GM23338 (cell line): ENCODE measurements around the gene COL4A2. TPM values are rescaled to one million over a fixed set of nuclear protein-coding genes. Genes with fewer than 3 reads are reported as not detected.

Source experiments
- ATAC-seq: fragments of 200-7000 bp; cut with Tn5 transposase; 3 replicates; pipeline ENCODE4 v1.9.1; 2020
- DNase-seq: peaks from one replicate; pipeline ENCODE4 v3.0.0-alpha.2; 2015; ENCODE audit warnings: low spot score
- H2AFZ ChIP-seq: fragments of 200-600 bp; sonication (generic); 2 replicates; pipeline ENCODE4 v1.8.0; 2016; ENCODE audit warnings: antibody characterized with exemption, mild to moderate bottlenecking, moderate library complexity
- H3F3A ChIP-seq: fragments of 200-600 bp; sonication (generic); replicated peaks from 2 replicates; pipeline ENCODE4 v1.8.0; 2017; ENCODE audit warnings: antibody characterized with exemption, mixed run types, low read depth
- H3K27ac ChIP-seq: fragments of 200-600 bp; sonication (generic); 2 replicates; pipeline ENCODE4 v1.6.1; 2016; ENCODE audit warnings: low read depth
- H3K27me3 ChIP-seq: fragments of 200-600 bp; sonication (generic); 2 replicates; pipeline ENCODE4 v1.8.0; 2016; ENCODE audit warnings: mild to moderate bottlenecking, mixed run types, moderate library complexity; ENCODE audit not compliant: insufficient read depth
- H3K36me3 ChIP-seq: fragments of 200-600 bp; sonication (generic); 2 replicates; pipeline ENCODE4 v1.8.0; 2016; ENCODE audit warnings: mild to moderate bottlenecking; ENCODE audit not compliant: insufficient read depth
- H3K4me1 ChIP-seq: fragments of 200-600 bp; sonication (generic); 2 replicates; pipeline ENCODE4 v1.8.0; 2016; ENCODE audit warnings: mild to moderate bottlenecking, moderate library complexity; ENCODE audit not compliant: insufficient read depth
- H3K4me2 ChIP-seq: fragments of 200-600 bp; sonication (generic); 2 replicates; pipeline ENCODE4 v1.7.1; 2017; ENCODE audit warnings: mixed run types
- H3K4me3 ChIP-seq: fragments of 200-600 bp; sonication (generic); 2 replicates; pipeline ENCODE4 v1.6.1; 2016; ENCODE audit warnings: mixed run types
- H3K79me2 ChIP-seq: fragments of 200-600 bp; sonication (generic); replicated peaks from 2 replicates; pipeline ENCODE4 v1.8.0; 2017; ENCODE audit warnings: mild to moderate bottlenecking; ENCODE audit not compliant: insufficient read depth
- H3K9me2 ChIP-seq: fragments of 200-600 bp; sonication (generic); 2 replicates; pipeline ENCODE4 v1.8.0; 2017; ENCODE audit not compliant: insufficient read depth
- H4K20me1 ChIP-seq: fragments of 200-600 bp; sonication (generic); replicated peaks from 2 replicates; pipeline ENCODE4 v1.8.0; 2017; ENCODE audit warnings: mild to moderate bottlenecking; ENCODE audit not compliant: insufficient read depth
- H3K27ac Mint-ChIP-seq: 2 replicates; pipeline ENCODE4 v1.8.0; 2020; ENCODE audit warnings: inconsistent platforms, mild to moderate bottlenecking, moderate library complexity, mixed read lengths
- H3K27me3 Mint-ChIP-seq: 3 replicates; pipeline ENCODE4 v1.8.0; 2022; ENCODE audit warnings: low read depth, mild to moderate bottlenecking, moderate library complexity, mixed read lengths, inconsistent platforms; ENCODE audit not compliant: insufficient read depth, poor library complexity
- H3K36me3 Mint-ChIP-seq: 3 replicates; pipeline ENCODE4 v1.8.0; 2021; ENCODE audit warnings: low read depth, mild to moderate bottlenecking, inconsistent platforms, moderate library complexity, mixed read lengths
- H3K4me1 Mint-ChIP-seq: 3 replicates; pipeline ENCODE4 v1.8.0; 2020; ENCODE audit warnings: mild to moderate bottlenecking, inconsistent platforms, mixed read lengths
- H3K4me3 Mint-ChIP-seq: 3 replicates; pipeline ENCODE4 v1.8.0; 2021; ENCODE audit warnings: moderate library complexity, mild to moderate bottlenecking, inconsistent platforms, mixed read lengths
- H3K9me3 Mint-ChIP-seq: 3 replicates; pipeline ENCODE4 v1.8.0; 2020; ENCODE audit warnings: moderate library complexity, mild to moderate bottlenecking, inconsistent platforms, mixed read lengths
- CREB1 ChIP-seq: fragments of 250-450 bp; sonication (Bioruptor Pico); IDR thresholded peaks from 2 replicates; pipeline ENCODE4 v1.5.0; 2020; ENCODE audit warnings: low read depth, mild to moderate bottlenecking, moderate library complexity
- EZH2phosphoT487 ChIP-seq: fragments of 200-600 bp; sonication (generic); IDR thresholded peaks from one replicate; pipeline ENCODE4 v1.8.1; 2018; ENCODE audit warnings: antibody characterized with exemption; ENCODE audit not compliant: unreplicated experiment
- JUNB ChIP-seq: IDR thresholded peaks from one replicate; pipeline ENCODE4 v1.6.1; 2016; ENCODE audit warnings: antibody characterized with exemption; ENCODE audit not compliant: unreplicated experiment
- NANOG ChIP-seq: IDR thresholded peaks from 2 replicates; pipeline ENCODE4 v1.6.1; 2016; ENCODE audit warnings: antibody characterized with exemption, borderline replicate concordance
- STAT1 ChIP-seq: IDR thresholded peaks from one replicate; pipeline ENCODE4 v1.6.1; 2016; ENCODE audit warnings: antibody characterized with exemption; ENCODE audit not compliant: unreplicated experiment
- ZNF114 ChIP-seq: fragments of 250-450 bp; sonication (Bioruptor Pico); IDR thresholded peaks from 2 replicates; pipeline ENCODE4 v1.5.0; 2020; ENCODE audit warnings: mild to moderate bottlenecking, moderate library complexity
- polyA plus RNA-seq: library from polyadenylated mRNA; unstranded; fragments of >200 nt; fragmentation: Nextera tagmentation; extraction: Ambion mirVana; gene quantifications from 2 replicates; pipeline ENCODE4 v1.2.1, GENCODE V29; 2016
- total RNA-seq: library from RNA; depleted of rRNA; stranded (reverse); fragments of >200 nt; shearing (Covaris generic); gene quantifications from 2 replicates; pipeline ENCODE4 v1.2.3, GENCODE V29; 2014
- TF ChIP-seq, protein P1 (sequence below), 2 experiments: fragments of 200-600 bp in 1 of 2; sonication (generic) in 1 of 2; conservative IDR thresholded peaks; 2 replicates each; pipeline versions ENCODE4 v1.5.1 to v1.6.1; 2016 to 2017; ENCODE audit warnings: antibody characterized with exemption in 2 of 2, low read depth in 2 of 2, mild to moderate bottlenecking in 2 of 2, moderate library complexity in 1 of 2
- TF ChIP-seq, protein P2 (sequence below): fragments of 250-450 bp; sonication (Bioruptor Pico); IDR thresholded peaks from 2 replicates; pipeline ENCODE4 v1.5.0; 2020; ENCODE audit warnings: mild to moderate bottlenecking, moderate library complexity
- TF ChIP-seq, protein P3 (sequence below): IDR thresholded peaks from 2 replicates; pipeline ENCODE4 v1.6.1; 2016; ENCODE audit warnings: antibody characterized with exemption

COL4A2 gene
- total and polyA plus RNA-seq, 2 experiments from 2014 or later, result 37.4 to 131 TPM

DNA sequence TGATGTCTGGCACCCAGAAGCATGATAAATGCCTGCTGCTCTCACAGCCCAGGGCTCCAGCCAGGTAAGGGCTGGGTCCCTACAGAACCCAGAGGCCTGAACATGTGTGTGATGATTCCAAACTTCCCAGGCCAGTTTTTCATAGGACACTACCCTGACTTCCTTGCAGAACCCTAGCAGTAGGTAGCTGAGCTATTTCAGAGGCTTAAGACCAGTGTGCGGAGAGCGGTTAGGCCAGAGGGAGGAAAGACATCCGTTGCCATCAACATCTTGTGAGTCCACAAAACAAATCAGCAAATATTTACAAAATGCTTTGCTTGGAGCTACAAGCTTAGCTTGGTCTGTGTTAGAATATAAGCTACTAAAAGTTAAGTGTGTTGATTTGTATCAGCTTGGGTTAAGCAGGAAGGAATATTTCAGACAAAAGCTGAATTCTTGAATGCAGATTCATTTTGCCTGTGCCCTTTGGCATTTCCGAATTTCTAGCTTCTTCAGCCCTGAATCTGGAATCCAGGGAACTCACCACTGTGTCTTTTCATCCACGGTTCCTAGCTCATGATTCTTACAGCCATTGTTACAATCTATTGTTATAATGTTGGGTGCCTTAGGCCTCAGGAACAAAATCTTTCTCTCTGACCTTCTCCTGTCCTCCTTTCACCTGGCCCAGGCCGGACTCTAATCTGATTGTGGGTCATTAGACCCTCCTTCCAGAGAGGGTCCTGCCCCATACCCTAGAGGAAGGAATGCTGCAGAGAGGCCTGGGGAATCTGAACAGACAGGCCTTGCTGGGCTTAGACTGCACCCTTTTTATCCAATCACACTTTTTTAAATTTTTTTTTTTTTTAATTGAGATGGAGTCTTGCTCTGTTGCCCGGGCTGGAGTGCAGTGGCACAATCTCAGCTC is 242.1 kb downstream of the COL4A2 start:
- H3K79me2 ChIP-seq, result peaks cover 83% of the 10 kb centered on the region
- H3K36me3 Mint-ChIP-seq, result peaks cover 12% of the 10 kb centered on the region
- H3K4me3 Mint-ChIP-seq, result no peak overlapping the region
- H3K27me3 ChIP-seq, result no peaks in the 10 kb centered on the region
- no peaks in the 10 kb centered on the region for H3F3A ChIP-seq
- TF ChIP-seq EZH2phosphoT487 (no peak), STAT1 (no peak), CREB1 (CRISPR knock-in tag) (no peak), ZNF114 (no peak), JUNB (no peak)
- TF ChIP-seq, protein P1, sequence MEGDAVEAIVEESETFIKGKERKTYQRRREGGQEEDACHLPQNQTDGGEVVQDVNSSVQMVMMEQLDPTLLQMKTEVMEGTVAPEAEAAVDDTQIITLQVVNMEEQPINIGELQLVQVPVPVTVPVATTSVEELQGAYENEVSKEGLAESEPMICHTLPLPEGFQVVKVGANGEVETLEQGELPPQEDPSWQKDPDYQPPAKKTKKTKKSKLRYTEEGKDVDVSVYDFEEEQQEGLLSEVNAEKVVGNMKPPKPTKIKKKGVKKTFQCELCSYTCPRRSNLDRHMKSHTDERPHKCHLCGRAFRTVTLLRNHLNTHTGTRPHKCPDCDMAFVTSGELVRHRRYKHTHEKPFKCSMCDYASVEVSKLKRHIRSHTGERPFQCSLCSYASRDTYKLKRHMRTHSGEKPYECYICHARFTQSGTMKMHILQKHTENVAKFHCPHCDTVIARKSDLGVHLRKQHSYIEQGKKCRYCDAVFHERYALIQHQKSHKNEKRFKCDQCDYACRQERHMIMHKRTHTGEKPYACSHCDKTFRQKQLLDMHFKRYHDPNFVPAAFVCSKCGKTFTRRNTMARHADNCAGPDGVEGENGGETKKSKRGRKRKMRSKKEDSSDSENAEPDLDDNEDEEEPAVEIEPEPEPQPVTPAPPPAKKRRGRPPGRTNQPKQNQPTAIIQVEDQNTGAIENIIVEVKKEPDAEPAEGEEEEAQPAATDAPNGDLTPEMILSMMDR (conservative IDR thresholded peaks at IDR 0.05; ENCODE audit: low read depth in 2 of 2), result peak in 1 of 2 experiments; percentile 23; a peak in 1 of 4 replicates
- no peak overlapping the region for H2AFZ ChIP-seq
- H3K27me3 Mint-ChIP-seq, result no peaks in the 10 kb centered on the region
- H3K27ac Mint-ChIP-seq, result no peak overlapping the region
- 0 out of 2 replicates have a peak, but pooled peaks cover 6% of the 10 kb centered on the region for H3K36me3 ChIP-seq
- H4K20me1 ChIP-seq, result peaks cover 17% of the 10 kb centered on the region
- no peak overlapping the region for H3K4me2 ChIP-seq
- H3K27ac ChIP-seq, result no peak overlapping the region
- ATAC-seq (peak; percentile 53; the same call in 2 of the 3 replicates), DNase-seq (no peak)
- no peaks in the 10 kb centered on the region for H3K9me2 ChIP-seq
- H3K4me1 Mint-ChIP-seq, result no peaks in the 10 kb centered on the region
- H3K4me3 ChIP-seq, result no peak overlapping the region
- H3K9me3 Mint-ChIP-seq, result peaks cover 12% of the 10 kb centered on the region
- H3K4me1 ChIP-seq, result no peaks in the 10 kb centered on the region; the same call in 1 of the 2 replicates

DNA sequence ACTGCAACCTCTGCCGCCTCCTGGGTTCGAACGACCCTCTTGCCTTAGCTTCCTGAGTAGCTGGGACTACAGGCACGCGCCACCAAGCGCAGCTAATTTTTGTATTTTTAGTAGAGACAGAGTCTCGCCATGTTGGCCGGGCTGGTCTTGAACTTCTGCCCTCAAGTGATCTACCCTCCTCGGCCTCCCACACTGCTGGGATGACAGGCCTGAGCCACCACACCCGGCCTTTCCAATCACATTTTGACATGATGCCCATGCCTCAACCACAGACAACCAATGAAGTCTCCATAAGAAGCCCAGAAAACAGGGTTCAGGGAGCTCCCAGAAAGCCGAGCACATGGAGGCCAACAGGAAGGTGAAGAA is 242.7 kb downstream of the COL4A2 start:
- H3K27ac Mint-ChIP-seq, result no peak overlapping the region
- H3K9me3 Mint-ChIP-seq, result peaks cover 6% of the 10 kb centered on the region
- peaks cover 6% of the 10 kb centered on the region for H3K36me3 Mint-ChIP-seq
- Histone ChIP-seq H3K4me2 (no peak overlapping the region), H3K9me2 (no peaks in the 10 kb centered on the region), H4K20me1 (peaks cover 19% of the 10 kb centered on the region), H2AFZ (no peak overlapping the region), H3K4me1 (no peaks in the 10 kb centered on the region; the same call in 1 of the 2 replicates), H3F3A (no peaks in the 10 kb centered on the region), H3K27ac (no peak overlapping the region), H3K27me3 (no peaks in the 10 kb centered on the region), H3K36me3 (0 out of 2 replicates have a peak, but pooled peaks cover 2% of the 10 kb centered on the region), H3K79me2 (peaks cover 83% of the 10 kb centered on the region), H3K4me3 (no peak overlapping the region)
- no peak for DNase-seq
- ATAC-seq, result no peak
- no peak overlapping the region for H3K4me3 Mint-ChIP-seq
- peaks cover 3% of the 10 kb centered on the region; the same call in 1 of the 3 replicates for H3K4me1 Mint-ChIP-seq
- no peaks in the 10 kb centered on the region for H3K27me3 Mint-ChIP-seq
- TF ChIP-seq, protein P2, sequence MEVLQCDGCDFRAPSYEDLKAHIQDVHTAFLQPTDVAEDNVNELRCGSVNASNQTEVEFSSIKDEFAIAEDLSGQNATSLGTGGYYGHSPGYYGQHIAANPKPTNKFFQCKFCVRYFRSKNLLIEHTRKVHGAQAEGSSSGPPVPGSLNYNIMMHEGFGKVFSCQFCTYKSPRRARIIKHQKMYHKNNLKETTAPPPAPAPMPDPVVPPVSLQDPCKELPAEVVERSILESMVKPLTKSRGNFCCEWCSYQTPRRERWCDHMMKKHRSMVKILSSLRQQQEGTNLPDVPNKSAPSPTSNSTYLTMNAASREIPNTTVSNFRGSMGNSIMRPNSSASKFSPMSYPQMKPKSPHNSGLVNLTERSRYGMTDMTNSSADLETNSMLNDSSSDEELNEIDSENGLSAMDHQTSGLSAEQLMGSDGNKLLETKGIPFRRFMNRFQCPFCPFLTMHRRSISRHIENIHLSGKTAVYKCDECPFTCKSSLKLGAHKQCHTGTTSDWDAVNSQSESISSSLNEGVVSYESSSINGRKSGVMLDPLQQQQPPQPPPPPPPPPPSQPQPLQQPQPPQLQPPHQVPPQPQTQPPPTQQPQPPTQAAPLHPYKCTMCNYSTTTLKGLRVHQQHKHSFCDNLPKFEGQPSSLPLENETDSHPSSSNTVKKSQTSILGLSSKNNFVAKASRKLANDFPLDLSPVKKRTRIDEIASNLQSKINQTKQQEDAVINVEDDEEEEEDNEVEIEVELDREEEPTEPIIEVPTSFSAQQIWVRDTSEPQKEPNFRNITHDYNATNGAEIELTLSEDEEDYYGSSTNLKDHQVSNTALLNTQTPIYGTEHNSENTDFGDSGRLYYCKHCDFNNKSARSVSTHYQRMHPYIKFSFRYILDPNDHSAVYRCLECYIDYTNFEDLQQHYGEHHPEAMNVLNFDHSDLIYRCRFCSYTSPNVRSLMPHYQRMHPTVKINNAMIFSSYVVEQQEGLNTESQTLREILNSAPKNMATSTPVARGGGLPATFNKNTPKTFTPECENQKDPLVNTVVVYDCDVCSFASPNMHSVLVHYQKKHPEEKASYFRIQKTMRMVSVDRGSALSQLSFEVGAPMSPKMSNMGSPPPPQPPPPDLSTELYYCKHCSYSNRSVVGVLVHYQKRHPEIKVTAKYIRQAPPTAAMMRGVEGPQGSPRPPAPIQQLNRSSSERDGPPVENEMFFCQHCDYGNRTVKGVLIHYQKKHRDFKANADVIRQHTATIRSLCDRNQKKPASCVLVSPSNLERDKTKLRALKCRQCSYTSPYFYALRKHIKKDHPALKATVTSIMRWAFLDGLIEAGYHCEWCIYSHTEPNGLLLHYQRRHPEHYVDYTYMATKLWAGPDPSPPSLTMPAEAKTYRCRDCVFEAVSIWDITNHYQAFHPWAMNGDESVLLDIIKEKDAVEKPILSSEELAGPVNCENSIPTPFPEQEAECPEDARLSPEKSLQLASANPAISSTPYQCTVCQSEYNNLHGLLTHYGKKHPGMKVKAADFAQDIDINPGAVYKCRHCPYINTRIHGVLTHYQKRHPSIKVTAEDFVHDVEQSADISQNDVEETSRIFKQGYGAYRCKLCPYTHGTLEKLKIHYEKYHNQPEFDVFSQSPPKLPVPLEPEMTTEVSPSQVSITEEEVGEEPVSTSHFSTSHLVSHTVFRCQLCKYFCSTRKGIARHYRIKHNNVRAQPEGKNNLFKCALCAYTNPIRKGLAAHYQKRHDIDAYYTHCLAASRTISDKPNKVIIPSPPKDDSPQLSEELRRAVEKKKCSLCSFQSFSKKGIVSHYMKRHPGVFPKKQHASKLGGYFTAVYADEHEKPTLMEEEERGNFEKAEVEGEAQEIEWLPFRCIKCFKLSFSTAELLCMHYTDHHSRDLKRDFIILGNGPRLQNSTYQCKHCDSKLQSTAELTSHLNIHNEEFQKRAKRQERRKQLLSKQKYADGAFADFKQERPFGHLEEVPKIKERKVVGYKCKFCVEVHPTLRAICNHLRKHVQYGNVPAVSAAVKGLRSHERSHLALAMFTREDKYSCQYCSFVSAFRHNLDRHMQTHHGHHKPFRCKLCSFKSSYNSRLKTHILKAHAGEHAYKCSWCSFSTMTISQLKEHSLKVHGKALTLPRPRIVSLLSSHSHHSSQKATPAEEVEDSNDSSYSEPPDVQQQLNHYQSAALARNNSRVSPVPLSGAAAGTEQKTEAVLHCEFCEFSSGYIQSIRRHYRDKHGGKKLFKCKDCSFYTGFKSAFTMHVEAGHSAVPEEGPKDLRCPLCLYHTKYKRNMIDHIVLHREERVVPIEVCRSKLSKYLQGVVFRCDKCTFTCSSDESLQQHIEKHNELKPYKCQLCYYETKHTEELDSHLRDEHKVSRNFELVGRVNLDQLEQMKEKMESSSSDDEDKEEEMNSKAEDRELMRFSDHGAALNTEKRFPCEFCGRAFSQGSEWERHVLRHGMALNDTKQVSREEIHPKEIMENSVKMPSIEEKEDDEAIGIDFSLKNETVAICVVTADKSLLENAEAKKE (CRISPR knock-in tag), result no peak
- TF ChIP-seq, protein P1 (conservative IDR thresholded peaks at IDR 0.05; ENCODE audit: low read depth in 2 of 2), result no peak
- TF ChIP-seq NANOG (no peak), STAT1 (no peak)
- TF ChIP-seq, protein P3, sequence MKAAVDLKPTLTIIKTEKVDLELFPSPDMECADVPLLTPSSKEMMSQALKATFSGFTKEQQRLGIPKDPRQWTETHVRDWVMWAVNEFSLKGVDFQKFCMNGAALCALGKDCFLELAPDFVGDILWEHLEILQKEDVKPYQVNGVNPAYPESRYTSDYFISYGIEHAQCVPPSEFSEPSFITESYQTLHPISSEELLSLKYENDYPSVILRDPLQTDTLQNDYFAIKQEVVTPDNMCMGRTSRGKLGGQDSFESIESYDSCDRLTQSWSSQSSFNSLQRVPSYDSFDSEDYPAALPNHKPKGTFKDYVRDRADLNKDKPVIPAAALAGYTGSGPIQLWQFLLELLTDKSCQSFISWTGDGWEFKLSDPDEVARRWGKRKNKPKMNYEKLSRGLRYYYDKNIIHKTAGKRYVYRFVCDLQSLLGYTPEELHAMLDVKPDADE, result no peak
